ENCODE measurements around the gene PPP1R13L. TPM values are rescaled to one million over a fixed set of nuclear protein-coding genes. Genes with fewer than 3 reads are reported as not detected.
"Not testable (repeated sequence)": the region's sequence is repeated elsewhere in the genome, so short reads cannot be mapped to it uniquely, and the experiment has no call there.

PPP1R13L gene
- total RNA-seq, 1 donor from 2014 or later, result 0.93 TPM

DNA sequence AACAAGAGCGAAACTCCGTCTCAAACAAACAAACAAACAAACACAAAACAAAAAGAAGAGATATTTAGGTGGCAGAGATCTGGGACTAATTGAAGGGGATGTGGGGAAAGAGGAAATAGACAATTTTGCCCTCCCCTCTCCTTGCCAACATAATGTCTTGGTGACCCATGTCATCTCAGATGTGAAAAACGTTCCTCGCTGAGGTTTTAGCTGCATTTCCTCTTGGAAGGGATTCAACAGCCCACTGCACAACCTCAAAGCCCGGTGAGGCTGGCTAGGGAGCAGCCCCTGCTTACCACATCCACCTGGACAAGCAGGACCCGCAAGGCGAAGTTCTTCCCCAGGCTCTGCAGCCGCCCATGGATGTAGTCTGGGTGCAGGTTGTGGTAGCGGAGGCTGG, 13.9 kb upstream of the PPP1R13L start:
- Mint-ChIP-seq H3K36me3 (ENCODE audit: unreplicated experiment) (no peaks in the 10 kb centered on the region), H3K4me3 (ENCODE audit: unreplicated experiment) (no peak overlapping the region), H3K27ac (ENCODE audit: unreplicated experiment) (no peak overlapping the region), H3K27me3 (ENCODE audit: unreplicated experiment) (peaks cover 12% of the 10 kb centered on the region), H3K9me3 (ENCODE audit: unreplicated experiment) (peaks cover 6% of the 10 kb centered on the region), H3K4me1 (ENCODE audit: low read depth, unreplicated experiment) (peaks cover 6% of the 10 kb centered on the region)
- TF ChIP-seq, protein P1, sequence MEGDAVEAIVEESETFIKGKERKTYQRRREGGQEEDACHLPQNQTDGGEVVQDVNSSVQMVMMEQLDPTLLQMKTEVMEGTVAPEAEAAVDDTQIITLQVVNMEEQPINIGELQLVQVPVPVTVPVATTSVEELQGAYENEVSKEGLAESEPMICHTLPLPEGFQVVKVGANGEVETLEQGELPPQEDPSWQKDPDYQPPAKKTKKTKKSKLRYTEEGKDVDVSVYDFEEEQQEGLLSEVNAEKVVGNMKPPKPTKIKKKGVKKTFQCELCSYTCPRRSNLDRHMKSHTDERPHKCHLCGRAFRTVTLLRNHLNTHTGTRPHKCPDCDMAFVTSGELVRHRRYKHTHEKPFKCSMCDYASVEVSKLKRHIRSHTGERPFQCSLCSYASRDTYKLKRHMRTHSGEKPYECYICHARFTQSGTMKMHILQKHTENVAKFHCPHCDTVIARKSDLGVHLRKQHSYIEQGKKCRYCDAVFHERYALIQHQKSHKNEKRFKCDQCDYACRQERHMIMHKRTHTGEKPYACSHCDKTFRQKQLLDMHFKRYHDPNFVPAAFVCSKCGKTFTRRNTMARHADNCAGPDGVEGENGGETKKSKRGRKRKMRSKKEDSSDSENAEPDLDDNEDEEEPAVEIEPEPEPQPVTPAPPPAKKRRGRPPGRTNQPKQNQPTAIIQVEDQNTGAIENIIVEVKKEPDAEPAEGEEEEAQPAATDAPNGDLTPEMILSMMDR (IDR thresholded peaks at IDR 0.05; ENCODE audit: partially characterized antibody, unreplicated experiment), result no peak
- no peak for DNase-seq

DNA sequence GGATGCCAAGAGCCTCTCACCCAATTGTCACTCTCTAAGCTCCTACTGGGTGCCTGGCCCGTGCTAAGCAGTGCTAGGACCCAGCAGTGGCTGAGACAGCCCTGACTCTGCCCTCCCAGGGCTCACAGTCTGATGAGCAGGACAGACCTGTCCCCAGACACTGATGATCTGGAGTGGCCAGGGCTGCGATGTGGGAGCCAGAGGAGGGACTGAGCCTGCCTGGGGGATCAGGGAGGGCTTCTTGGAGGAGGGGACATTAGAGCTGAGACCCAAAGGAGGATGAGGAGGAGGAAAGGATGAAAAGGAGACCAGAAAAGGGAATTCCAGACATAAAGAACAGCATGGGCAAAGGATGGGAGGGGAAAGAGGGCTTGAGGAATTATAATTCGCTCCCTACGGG, 12.3 kb upstream of the PPP1R13L start:
- no peak for DNase-seq
- TF ChIP-seq, protein P1 (IDR thresholded peaks at IDR 0.05; ENCODE audit: partially characterized antibody, unreplicated experiment), result no peak
- Mint-ChIP-seq H3K4me3 (ENCODE audit: unreplicated experiment) (no peak overlapping the region), H3K27ac (ENCODE audit: unreplicated experiment) (no peak overlapping the region), H3K27me3 (ENCODE audit: unreplicated experiment) (peaks cover 7% of the 10 kb centered on the region), H3K9me3 (ENCODE audit: unreplicated experiment) (peaks cover 3% of the 10 kb centered on the region), H3K4me1 (ENCODE audit: low read depth, unreplicated experiment) (no peaks in the 10 kb centered on the region), H3K36me3 (ENCODE audit: unreplicated experiment) (no peaks in the 10 kb centered on the region)

DNA sequence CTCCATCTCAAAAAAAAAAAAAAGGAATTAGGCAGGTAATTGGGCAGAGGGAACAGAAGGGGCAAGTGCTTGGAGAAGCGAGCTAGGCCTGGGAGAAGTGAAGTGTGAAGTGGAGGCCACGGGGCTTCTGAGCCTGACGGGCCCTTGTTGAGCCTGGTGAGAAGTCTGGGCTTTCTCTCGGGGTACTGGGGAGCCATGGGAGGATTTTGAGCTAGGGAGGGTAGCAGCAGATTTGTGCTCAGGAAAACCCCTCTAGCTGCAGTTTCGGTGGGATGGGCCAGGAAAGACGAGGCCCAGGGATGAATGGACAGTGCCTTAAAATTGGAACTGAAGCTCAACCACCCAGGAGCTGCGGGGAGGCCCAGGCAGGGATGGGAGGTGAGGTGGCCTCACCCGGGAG, 9.6 kb upstream of the PPP1R13L start:
- TF ChIP-seq, protein P1 (IDR thresholded peaks at IDR 0.05; ENCODE audit: partially characterized antibody, unreplicated experiment), result no peak
- no peak overlapping the region for H3K27ac Mint-ChIP-seq (ENCODE audit: unreplicated experiment)
- H3K4me1 Mint-ChIP-seq (ENCODE audit: low read depth, unreplicated experiment), result peaks cover 1% of the 10 kb centered on the region
- DNase-seq, result no peak
- peaks cover 4% of the 10 kb centered on the region for H3K9me3 Mint-ChIP-seq (ENCODE audit: unreplicated experiment)
- H3K27me3 Mint-ChIP-seq (ENCODE audit: unreplicated experiment), result peaks cover 3% of the 10 kb centered on the region
- H3K36me3 Mint-ChIP-seq (ENCODE audit: unreplicated experiment), result no peaks in the 10 kb centered on the region
- H3K4me3 Mint-ChIP-seq (ENCODE audit: unreplicated experiment), result no peak overlapping the region

DNA sequence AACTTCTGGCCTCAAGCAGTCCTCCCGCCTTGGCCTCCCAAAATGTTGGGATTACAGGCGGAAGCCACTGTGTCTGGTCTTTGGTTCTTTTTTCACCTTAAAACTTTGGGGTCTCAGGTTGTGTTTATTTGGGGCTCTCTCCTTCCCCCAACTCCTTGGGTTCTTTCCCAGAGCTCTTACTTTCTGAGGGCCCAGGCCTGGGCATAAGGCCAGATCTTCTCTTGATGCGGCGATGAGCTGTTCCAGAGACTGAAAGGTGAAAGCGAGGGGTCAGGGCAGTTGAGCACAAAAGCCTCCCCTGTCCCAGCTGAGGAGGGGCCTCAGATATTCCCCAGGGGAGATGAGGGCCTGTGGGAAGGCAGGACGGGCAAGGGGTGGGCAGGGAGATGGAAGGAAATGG, 8.6 kb upstream of the PPP1R13L start:
- H3K4me1 Mint-ChIP-seq (ENCODE audit: low read depth, unreplicated experiment), result peaks cover 8% of the 10 kb centered on the region
- DNase-seq, result no peak
- H3K27me3 Mint-ChIP-seq (ENCODE audit: unreplicated experiment), result peaks cover 3% of the 10 kb centered on the region
- no peaks in the 10 kb centered on the region for H3K36me3 Mint-ChIP-seq (ENCODE audit: unreplicated experiment)
- no peak overlapping the region for H3K4me3 Mint-ChIP-seq (ENCODE audit: unreplicated experiment)
- H3K27ac Mint-ChIP-seq (ENCODE audit: unreplicated experiment), result no peak overlapping the region
- TF ChIP-seq, protein P1 (IDR thresholded peaks at IDR 0.05; ENCODE audit: partially characterized antibody, unreplicated experiment), result no peak
- peaks cover 4% of the 10 kb centered on the region for H3K9me3 Mint-ChIP-seq (ENCODE audit: unreplicated experiment)

DNA sequence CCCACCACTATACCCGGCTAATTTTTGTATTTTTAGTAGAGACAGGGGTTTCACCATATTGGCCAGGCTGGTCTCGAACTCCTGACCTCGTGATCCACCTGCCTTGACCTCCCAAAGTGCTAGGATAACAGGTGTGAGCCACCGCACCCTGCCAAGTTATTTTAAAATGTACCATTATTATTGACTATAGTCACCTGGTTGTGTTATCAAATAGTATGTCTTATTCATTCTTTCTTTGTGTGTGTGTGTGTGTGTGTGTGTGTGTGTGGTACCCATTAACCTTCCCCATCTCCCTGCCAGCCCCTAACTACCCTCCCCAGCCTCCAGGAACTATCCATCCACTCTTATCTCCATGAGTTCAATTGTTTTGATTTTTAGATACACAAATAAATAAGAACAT, 5.5 kb upstream of the PPP1R13L start:
- H3K27ac Mint-ChIP-seq (ENCODE audit: unreplicated experiment); DNase-seq; H3K4me1 Mint-ChIP-seq (ENCODE audit: low read depth, unreplicated experiment); H3K27me3 Mint-ChIP-seq (ENCODE audit: unreplicated experiment); H3K36me3 Mint-ChIP-seq (ENCODE audit: unreplicated experiment); H3K4me3 Mint-ChIP-seq (ENCODE audit: unreplicated experiment); H3K9me3 Mint-ChIP-seq (ENCODE audit: unreplicated experiment): not testable (repeated sequence)

DNA sequence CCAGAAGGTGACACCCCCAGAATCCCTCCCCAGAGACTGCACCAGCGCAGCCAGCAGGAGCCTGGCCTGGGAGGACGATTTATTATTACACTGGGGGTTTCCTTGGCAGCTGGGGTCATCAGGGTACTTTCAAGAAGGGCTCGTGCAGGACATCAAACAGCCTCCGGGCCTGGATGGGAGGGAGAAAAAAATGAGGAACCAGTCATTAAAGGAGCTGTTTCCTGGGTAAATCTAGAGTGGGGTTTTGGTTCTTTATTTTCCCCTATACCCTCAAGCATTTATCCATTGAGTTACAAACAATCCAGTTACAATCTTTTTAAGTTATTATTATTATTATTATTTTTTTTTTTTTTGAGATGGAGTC, 4.7 kb upstream of the PPP1R13L start:
- H3K9me3 Mint-ChIP-seq (ENCODE audit: unreplicated experiment), result peaks cover 4% of the 10 kb centered on the region
- H3K27me3 Mint-ChIP-seq (ENCODE audit: unreplicated experiment), result peaks cover 4% of the 10 kb centered on the region
- TF ChIP-seq, protein P1 (IDR thresholded peaks at IDR 0.05; ENCODE audit: partially characterized antibody, unreplicated experiment), result no peak
- H3K27ac Mint-ChIP-seq (ENCODE audit: unreplicated experiment), result no peak overlapping the region
- no peaks in the 10 kb centered on the region for H3K36me3 Mint-ChIP-seq (ENCODE audit: unreplicated experiment)
- no peak for DNase-seq
- H3K4me1 Mint-ChIP-seq (ENCODE audit: low read depth, unreplicated experiment), result peaks cover 8% of the 10 kb centered on the region
- no peak overlapping the region for H3K4me3 Mint-ChIP-seq (ENCODE audit: unreplicated experiment)

All from glutamatergic neuron (in vitro differentiated cells).